Fibroblast of the conjunctiva (primary cell): Measurements from ENCODE around the gene CILP.
A peak's percentile ranks its signal among the peaks of the same experiment; 100 is the strongest.
"Not testable (repeated sequence)": the region's sequence is repeated elsewhere in the genome, so short reads cannot be mapped to it uniquely, and the experiment has no call there.

Experiments
- DNase-seq: peaks from one replicate; pipeline ENCODE4 v3.0.0-alpha.2; 2010; ENCODE audit warnings: low read depth

The CILP gene

GRCh38 chr15:65210770-65211481 lies at the start of gene CILP:
TSS of gene CILP (minus strand) at chr15:65211473. CDS start at chr15:65209755, 1,718 bp downstream.
- no peak for DNase-seq

- DNase-seq: no peak
Observed at GRCh38 chr15:65260968-65261367, 49.7 kb upstream of the CILP start.

GRCh38 chr15:65259367-65259797 lies 48.1 kb upstream of the CILP start:
- DNase-seq: no peak

- no peak for DNase-seq
Observed at GRCh38 chr15:65258375-65259262, 47.3 kb upstream of the CILP start.

- DNase-seq: no peak
Observed at GRCh38 chr15:65255486-65256140, 44.3 kb upstream of the CILP start.

- no peak for DNase-seq
Observed at GRCh38 chr15:65254758-65255157, 43.5 kb upstream of the CILP start.

- peak; percentile 14 for DNase-seq
Observed at GRCh38 chr15:65254356-65254755, 43.1 kb upstream of the CILP start.

- no peak for DNase-seq
Observed at GRCh38 chr15:65249641-65250040, 38.4 kb upstream of the CILP start.

- DNase-seq: no peak
Observed at GRCh38 chr15:65248511-65249255, 37.4 kb upstream of the CILP start.

- no peak for DNase-seq
Observed at GRCh38 chr15:65246939-65247338, 35.7 kb upstream of the CILP start.

GRCh38 chr15:65246026-65246714 lies 34.9 kb upstream of the CILP start:
- no peak for DNase-seq

GRCh38 chr15:65245096-65245856 lies 34.0 kb upstream of the CILP start:
- DNase-seq: no peak

- DNase-seq: no peak
Observed at GRCh38 chr15:65244638-65245037, 33.4 kb upstream of the CILP start.

- DNase-seq: not testable (repeated sequence)
Observed at GRCh38 chr15:65236443-65236842, 25.2 kb upstream of the CILP start.

- DNase-seq: no peak
Observed at GRCh38 chr15:65233696-65234095, 22.4 kb upstream of the CILP start.

GRCh38 chr15:65232520-65232919 lies 21.2 kb upstream of the CILP start:
- DNase-seq: no peak

GRCh38 chr15:65231306-65231705 lies 20.0 kb upstream of the CILP start:
- no peak for DNase-seq

GRCh38 chr15:65226901-65227300 lies 15.6 kb upstream of the CILP start:
- not testable (repeated sequence) for DNase-seq

GRCh38 chr15:65226221-65226620 lies 14.9 kb upstream of the CILP start:
- DNase-seq: no peak

- DNase-seq: no peak
Observed at GRCh38 chr15:65223996-65224395, 12.7 kb upstream of the CILP start.

GRCh38 chr15:65222891-65223290 lies 11.6 kb upstream of the CILP start:
- no peak for DNase-seq
